GM18868 (cell line): ENCODE results near the gene SNX14.

Experiments used
- ATAC-seq: cut with Tn5 transposase; IDR thresholded peaks from one replicate; pipeline ENCODE4 v1.9.1; 2021; ENCODE audit warnings: mild to moderate bottlenecking, moderate library complexity; ENCODE audit not compliant: unreplicated experiment

SNX14 gene

GRCh38 chr6:85516168-85516567, 77.5 kb downstream of the SNX14 start:
- no peak for ATAC-seq

- ATAC-seq: no peak
Measured at GRCh38 chr6:85506441-85507093, 87.1 kb downstream of the SNX14 start.

GRCh38 chr6:85498596-85499258, 94.9 kb downstream of the SNX14 start:
- ATAC-seq: no peak

GRCh38 chr6:85496856-85497255, 96.8 kb downstream of the SNX14 start:
- no peak for ATAC-seq

- ATAC-seq: peak; percentile 53
Measured at GRCh38 chr6:85496009-85496579, 97.6 kb downstream of the SNX14 start.

GRCh38 chr6:85494547-85495536, 98.8 kb downstream of the SNX14 start:
- ATAC-seq: no peak

- ATAC-seq: no peak
Measured at GRCh38 chr6:85493389-85493788, 100.3 kb downstream of the SNX14 start.

- no peak for ATAC-seq
Measured at GRCh38 chr6:85490516-85491248, 103.0 kb downstream of the SNX14 start.

GRCh38 chr6:85484948-85485347, 108.7 kb downstream of the SNX14 start:
- no peak for ATAC-seq

- no peak for ATAC-seq
Measured at GRCh38 chr6:85483846-85484245, 109.8 kb downstream of the SNX14 start.

- peak; percentile 95 for ATAC-seq
Measured at GRCh38 chr6:85482905-85483700, 110.6 kb downstream of the SNX14 start.

- peak; percentile 6 for ATAC-seq
Measured at GRCh38 chr6:85482206-85482904, 111.3 kb downstream of the SNX14 start.

GRCh38 chr6:85479208-85479607, 114.5 kb downstream of the SNX14 start:
- ATAC-seq: no peak

- no peak for ATAC-seq
Measured at GRCh38 chr6:85476532-85476931, 117.1 kb downstream of the SNX14 start.

GRCh38 chr6:85473748-85474147, 119.9 kb downstream of the SNX14 start:
- no peak for ATAC-seq

- ATAC-seq: no peak
Measured at GRCh38 chr6:85472744-85473143, 120.9 kb downstream of the SNX14 start.

- ATAC-seq: no peak
Measured at GRCh38 chr6:85470023-85470410, 123.6 kb downstream of the SNX14 start.

GRCh38 chr6:85469276-85470022, 124.2 kb downstream of the SNX14 start:
- no peak for ATAC-seq
